ENCODE data around the gene AJUBA.
A peak's percentile ranks its signal among the peaks of the same experiment; 100 is the strongest.
"Not testable (repeated sequence)": the region's sequence is repeated elsewhere in the genome, so short reads cannot be mapped to it uniquely, and the experiment has no call there.

The AJUBA gene

DNA sequence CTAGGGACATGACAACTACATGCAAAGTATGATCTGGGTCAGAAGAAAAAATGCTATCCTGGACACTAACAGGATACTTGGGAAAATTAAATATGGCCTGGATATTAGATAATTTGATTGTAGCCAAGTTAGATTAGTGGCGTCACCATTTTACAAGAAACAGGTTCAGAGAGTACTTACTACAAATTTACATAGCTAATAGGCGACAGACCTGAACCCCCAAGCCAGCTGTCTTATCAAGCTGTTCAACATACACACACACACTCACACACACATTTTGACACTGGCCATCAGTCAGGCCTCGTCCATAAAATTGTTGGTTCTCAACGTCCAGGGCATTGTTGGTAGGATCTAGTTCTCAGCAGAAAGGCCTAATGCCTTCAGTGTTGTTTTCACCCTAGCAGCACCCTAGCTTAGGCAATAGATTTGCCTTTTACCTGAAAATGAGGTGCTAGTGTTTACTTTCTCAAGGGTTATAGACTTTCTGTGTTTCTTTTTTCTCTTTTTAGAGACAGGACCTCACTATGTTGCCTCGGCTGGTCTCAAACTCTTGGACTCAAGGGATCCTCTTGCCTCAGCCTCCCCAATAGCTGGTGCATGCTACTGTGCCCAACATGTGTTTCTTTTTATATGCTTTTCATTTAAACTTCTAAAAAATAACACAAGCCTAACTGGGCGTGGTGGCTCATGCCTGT is 30.9 kb upstream of the AJUBA start:
- no peaks in the 10 kb centered on the region for H3K27me3 Mint-ChIP-seq
- H3K27ac Mint-ChIP-seq = no peak overlapping the region
- DNase-seq (no peak), ATAC-seq (no peak)
- H3K9me3 Mint-ChIP-seq = no peaks in the 10 kb centered on the region
- peaks cover 20% of the 10 kb centered on the region for H3K4me1 Mint-ChIP-seq
- no peak overlapping the region for H3K4me3 Mint-ChIP-seq

DNA sequence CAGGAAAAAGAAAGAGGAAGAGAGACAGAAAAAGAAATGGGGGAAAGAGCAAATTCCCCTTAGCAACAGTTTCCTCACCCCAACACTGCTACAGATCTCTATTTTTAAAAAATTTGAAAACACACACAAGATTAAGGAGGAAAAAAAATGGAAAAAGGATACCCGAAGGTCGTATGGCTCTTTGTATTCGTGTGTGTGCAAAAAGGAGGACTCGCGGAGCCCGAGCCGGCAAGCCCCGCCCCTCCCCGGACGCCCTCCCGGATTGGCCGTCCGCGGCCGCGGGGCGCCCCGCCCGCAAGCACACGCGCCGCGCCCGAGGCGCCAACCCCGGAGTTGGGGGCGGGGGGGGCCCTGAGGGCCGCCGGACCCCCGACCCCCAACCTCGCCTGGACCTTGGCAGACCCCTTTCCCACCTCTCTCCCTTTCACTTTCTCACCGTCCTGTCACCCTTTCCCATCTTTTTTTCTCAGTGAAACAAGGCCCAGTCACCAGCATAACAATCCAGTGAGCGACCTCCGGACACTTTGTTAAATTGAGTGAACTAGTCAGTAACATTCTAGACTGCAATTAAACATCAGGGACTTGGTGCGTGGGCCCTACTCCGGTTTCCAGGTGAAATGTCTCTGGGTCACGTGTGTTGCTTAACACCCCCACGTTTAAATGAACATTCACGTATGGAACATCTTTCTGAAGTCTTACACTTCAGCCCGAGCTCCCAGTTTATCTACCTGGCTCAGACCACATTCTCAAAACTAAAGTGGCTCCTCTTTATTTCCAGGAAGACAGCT is 27.8 kb upstream of the AJUBA start, which contains the start of gene C14orf93:
Gene C14orf93, minus strand, starts transcription at position 205 of the 788 bp plus-strand sequence. CDS start 11,120 bp downstream, outside the sequence.
- ATAC-seq (peak; percentile 37), DNase-seq (peak; percentile 76 to 78)
- Mint-ChIP-seq H3K9me3 (no peaks in the 10 kb centered on the region), H3K4me1 (peaks cover 40% of the 10 kb centered on the region), H3K4me3 (peak within 1 kb of the TSS; percentile 88 to 96), H3K27me3 (no peaks in the 10 kb centered on the region), H3K27ac (peak within 1 kb of the TSS; percentile 77 to 92)

DNA sequence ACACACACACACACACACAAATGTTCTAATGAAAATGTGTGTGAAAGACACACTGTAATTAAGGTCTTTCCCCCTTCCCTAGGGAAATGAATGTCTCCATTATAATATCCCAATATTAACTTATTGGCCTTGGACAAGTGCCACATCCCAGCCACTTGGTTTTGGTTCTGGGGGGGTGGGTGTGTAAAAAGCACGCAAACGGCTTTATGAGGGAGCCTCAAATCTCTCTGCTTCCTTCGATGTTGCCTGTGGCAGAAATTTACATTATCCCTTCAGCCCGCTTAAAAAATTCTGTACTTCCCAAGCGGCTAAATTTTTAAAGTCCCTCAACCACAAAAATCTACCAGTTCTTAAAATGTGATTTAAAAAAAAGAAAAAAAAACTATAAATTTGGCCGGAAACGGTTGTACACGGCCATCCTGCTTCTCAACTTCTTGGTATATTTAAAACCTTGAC is 27.2 kb upstream of the AJUBA start:
- DNase-seq (no peak), ATAC-seq (no peak)
- Mint-ChIP-seq H3K4me1 (peaks cover 40% of the 10 kb centered on the region), H3K4me3 (peak overlapping the region; percentile 88 to 96), H3K27me3 (no peaks in the 10 kb centered on the region), H3K27ac (peak overlapping the region; percentile 29 to 92), H3K9me3 (no peaks in the 10 kb centered on the region)

DNA sequence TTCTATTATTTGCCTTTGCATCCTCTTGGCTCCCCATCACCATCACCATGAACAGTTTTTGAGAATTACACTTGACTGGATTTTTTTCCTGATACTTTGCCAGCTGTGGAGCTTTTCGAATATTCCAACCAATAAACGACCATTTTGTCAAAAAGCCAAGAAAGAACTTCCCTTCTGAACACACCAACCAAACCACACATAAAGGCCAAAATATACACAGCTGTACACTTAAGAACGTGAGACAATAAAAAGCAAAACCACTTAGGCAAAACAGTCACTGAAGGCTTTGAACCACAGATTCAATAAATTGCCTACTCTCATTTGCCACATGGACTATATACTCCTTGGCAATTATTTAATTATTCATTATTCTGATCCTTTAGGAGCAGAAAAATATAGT is 26.5 kb upstream of the AJUBA start:
- H3K4me1 Mint-ChIP-seq = peaks cover 40% of the 10 kb centered on the region

DNA sequence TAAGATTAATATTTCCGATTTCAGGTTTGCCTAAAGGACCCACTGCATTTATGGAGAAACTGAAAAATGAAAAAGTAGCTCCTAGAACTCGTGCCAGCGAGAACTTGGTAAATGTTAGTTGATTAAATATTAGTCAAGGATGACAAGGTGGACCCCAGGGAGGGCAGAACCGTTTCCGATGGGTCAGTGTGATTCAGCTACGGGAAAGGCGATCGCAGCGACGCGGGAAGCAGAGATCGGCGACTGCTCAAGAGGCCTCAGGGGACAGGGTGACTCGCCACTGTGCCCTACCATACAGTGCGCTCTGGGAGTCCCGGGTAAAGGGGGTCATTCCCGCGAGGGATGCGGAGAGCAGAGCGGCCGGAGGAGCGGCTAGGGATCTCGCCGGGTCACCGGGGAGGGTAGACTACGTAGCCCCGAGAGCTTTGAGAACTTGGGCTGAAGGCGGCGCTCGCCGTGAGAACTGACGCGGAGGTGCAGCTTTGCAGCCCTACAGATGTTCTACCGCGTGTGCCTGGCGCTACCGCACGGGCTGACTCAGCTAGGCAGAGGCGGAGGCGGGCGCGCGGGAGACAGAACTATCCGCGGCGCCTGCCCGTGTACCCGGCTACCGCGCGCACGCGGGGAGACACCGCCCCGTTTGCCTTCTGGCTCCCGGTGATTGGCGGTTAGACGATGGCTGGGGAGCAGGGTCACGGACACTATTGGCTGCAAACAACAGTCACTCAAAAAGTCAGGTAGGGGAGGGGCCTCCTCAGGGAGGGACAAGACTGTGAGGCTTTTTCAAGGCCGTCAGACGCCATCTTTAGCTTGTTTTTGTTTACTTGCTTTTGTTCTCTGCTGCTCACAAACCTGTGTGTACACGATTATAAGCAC is 24.4 kb upstream of the AJUBA start:
- DNase-seq (peak; percentile 97 to 99), ATAC-seq (peak; percentile 98)
- Mint-ChIP-seq H3K27ac (peak overlapping the region; percentile 98), H3K4me1 (peaks cover 40% of the 10 kb centered on the region), H3K4me3 (peak overlapping the region; percentile 97 to 98), H3K27me3 (no peaks in the 10 kb centered on the region), H3K9me3 (no peaks in the 10 kb centered on the region)

More for the DNA sequence above, 26.5 kb upstream of the AJUBA start:
- Mint-ChIP-seq H3K27me3 (no peaks in the 10 kb centered on the region), H3K4me3 (peak overlapping the region; percentile 88 to 96), H3K9me3 (no peaks in the 10 kb centered on the region), H3K27ac (peak overlapping the region in 1 of 2 donors; percentile 3)
- ATAC-seq (no peak), DNase-seq (no peak)

DNA sequence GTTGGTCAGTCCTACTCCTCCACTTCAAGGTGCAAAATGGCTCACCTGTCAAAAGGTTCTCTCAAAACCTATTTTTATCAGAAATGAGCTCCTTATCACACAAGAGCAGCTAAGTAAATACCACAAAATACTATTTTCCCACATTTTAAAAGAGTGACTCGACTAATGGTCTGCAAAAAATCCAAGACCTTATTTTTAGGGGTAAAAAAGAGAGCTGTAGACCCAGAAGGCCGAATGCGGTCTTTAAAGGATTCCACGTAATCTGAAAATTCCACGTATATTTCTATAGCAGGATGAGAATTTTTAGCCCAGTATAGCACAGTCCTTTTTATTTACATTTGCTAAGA is 23.8 kb upstream of the AJUBA start:
- no peak for DNase-seq
- Mint-ChIP-seq H3K27ac (peak overlapping the region; percentile 98), H3K27me3 (no peaks in the 10 kb centered on the region), H3K4me3 (peak overlapping the region; percentile 97 to 98), H3K9me3 (no peaks in the 10 kb centered on the region), H3K4me1 (peaks cover 40% of the 10 kb centered on the region)
- no peak for ATAC-seq

DNA sequence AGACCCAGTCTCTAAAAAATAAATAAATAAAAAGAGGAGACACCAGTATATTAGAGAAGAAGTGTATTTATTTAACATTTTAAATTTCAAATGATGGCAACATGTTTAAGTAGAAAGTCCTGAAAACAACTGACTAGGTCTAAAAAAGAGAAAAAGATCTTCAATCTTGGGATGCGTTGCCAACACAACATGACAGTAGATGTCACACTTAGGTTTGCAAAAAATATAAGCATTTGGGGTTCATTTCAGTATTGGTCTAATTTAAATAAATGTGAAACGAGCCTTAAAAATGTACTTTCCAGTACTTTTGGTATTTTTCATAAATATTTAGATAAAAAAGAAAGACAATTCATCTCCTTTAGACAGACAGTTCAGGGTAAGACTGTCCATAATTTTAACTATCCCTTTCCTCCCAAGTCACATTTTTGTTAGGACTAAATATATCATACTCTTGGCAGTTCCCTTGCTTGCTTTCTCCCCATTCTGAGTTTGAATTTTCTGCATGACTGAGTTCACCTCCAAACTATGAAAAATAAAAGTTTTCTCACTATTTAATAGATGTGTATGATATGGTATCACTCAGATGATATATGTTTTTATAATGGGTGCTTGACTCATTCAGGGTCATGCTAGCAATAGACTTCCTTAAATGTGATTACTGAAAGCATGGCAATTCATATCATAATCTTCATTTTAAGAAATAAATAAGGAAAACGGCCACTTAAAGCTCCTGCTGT is 23.3 kb upstream of the AJUBA start:
- DNase-seq (no peak), ATAC-seq (no peak)
- Mint-ChIP-seq H3K9me3 (no peaks in the 10 kb centered on the region), H3K27me3 (no peaks in the 10 kb centered on the region), H3K4me3 (peak overlapping the region; percentile 97 to 98), H3K4me1 (peaks cover 39% of the 10 kb centered on the region), H3K27ac (peak overlapping the region in 1 of 2 donors; percentile 98)

DNA sequence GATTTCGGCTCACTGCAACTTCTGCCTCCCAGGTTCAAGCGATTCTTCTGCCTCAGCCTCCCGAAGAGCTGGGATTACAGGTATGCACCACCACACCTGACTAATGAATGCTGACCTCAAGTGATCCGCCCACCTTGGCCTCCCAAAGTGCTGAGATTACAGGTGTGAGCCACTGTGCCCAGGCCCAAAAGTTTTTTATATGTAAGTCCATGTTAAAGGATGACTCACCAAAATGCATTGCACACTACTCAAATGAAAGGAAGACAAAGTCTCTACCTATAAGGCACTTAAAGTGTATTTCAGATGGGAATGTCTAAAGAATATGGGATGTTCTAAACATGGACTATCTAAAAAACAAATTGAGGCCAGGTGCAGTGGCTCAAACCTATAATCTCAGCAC is 21.9 kb upstream of the AJUBA start:
- H3K27me3 Mint-ChIP-seq, H3K4me3 Mint-ChIP-seq, H3K27ac Mint-ChIP-seq, ATAC-seq, DNase-seq, H3K9me3 Mint-ChIP-seq: not testable (repeated sequence)
- peaks cover 30% of the 10 kb centered on the region for H3K4me1 Mint-ChIP-seq

DNA sequence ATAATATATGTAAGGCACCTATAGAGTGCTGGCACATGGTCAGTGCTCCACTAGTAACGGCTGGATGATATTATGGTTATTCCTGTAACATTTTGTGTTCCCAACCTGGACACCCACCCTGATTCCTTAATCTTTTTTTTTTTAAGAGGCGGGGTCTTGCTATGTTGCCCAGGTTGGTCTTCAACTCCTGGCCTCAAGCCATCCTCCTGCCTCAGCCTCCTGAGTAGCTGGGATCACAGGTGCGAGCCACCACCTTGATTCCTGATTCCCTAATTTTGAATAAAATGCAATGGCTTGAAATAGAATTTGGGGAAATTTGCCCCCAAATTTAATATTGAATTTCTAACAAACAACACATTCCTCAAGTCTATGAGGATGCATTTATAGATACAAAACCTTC is 20.2 kb upstream of the AJUBA start:
- Mint-ChIP-seq H3K9me3 (no peaks in the 10 kb centered on the region), H3K27ac (no peak overlapping the region), H3K4me3 (no peak overlapping the region), H3K4me1 (peaks cover 13% of the 10 kb centered on the region), H3K27me3 (no peaks in the 10 kb centered on the region)
- ATAC-seq (no peak), DNase-seq (no peak)

DNA sequence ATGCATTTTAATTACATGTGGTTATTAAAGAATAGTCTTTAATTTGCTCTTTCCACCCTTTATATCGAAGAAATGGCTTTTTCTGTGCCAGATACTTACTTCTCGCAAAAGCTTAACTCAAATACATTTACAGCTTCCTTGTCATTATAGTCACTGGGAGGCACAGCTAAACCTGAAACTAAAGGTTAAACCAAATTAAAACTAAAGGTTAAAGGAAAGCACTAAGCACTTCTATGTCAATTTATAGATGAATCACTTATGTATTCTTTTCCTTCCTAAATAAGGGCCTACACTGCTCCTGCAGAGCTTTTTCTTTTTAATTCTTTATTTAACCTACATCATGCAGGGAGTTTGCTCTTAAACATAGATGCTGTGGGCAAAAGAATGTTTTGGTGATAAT is 18.5 kb upstream of the AJUBA start:
- H3K9me3 Mint-ChIP-seq = no peaks in the 10 kb centered on the region
- H3K4me1 Mint-ChIP-seq = no peaks in the 10 kb centered on the region
- H3K4me3 Mint-ChIP-seq = no peak overlapping the region
- ATAC-seq (no peak), DNase-seq (no peak)
- no peak overlapping the region for H3K27ac Mint-ChIP-seq
- H3K27me3 Mint-ChIP-seq = no peaks in the 10 kb centered on the region

DNA sequence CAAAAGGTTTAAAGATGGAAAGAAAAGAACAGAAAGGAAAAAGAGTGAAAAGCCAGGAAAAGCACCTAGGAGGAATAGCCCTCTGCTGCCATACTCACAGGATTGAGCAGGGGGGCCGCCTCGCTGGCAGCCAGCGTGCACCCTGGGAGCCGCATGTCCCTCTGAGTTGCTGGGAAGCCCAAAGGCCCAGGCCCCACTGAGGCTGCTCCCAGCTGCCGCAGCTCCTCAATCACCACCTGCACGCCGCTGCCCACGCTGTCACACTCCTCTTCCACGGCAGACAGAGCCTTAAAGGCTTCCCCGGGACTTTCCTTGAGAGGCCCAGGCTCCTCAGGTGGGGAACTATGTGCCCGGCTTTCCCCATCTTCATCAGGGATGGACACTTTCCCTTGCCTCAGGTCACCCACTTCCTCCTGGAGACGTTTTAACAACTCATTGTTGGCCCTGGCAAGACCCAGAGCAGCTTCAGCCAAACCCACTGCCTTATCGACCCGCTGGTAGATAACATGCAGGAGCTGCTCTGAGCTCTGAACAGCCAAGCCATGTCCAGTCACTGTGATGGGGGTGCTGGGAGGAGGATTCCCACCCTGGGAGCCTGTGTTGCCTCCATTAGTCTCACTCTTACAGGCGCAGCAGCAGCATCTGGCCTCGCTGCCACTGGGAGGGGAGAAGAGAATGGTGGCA is 16.1 kb upstream of the AJUBA start:
- no peak for ATAC-seq
- peaks cover 5% of the 10 kb centered on the region for H3K4me1 Mint-ChIP-seq
- DNase-seq = no peak
- no peaks in the 10 kb centered on the region for H3K9me3 Mint-ChIP-seq
- H3K27ac Mint-ChIP-seq = no peak overlapping the region
- no peak overlapping the region for H3K4me3 Mint-ChIP-seq
- H3K27me3 Mint-ChIP-seq = no peaks in the 10 kb centered on the region

DNA sequence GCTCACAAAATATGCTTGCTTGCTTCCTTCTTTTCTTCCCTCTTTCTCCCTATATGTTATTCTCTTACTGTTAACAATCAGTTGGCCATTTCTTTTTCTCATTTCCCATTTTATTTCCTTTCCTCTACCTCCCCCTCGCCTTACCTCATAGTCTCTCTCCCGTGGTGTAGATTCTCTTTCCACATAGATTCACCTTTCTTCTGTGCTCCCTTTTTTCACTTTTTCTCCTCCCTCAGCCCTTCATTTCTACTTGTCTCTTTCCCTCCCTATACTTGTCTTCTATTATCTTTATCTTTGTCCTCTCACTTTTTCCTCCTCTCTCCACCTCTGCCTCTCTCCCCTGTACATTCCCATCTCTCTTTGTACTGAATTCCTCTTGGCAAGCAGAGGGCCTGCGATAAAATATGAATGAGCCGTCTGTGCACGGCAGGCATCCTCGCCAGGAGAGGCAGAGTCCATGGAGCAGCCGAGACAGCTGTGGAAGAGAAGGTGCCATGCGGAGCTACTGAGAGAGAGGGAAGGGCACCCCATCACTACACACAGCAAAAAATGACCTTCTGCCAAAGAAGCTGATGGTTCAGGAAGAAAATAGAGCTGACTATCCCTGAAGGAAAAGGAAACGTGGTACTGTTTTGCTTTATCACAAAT is 15.4 kb upstream of the AJUBA start:
- DNase-seq (no peak), ATAC-seq (no peak)
- Mint-ChIP-seq H3K4me1 (peaks cover 5% of the 10 kb centered on the region), H3K9me3 (no peaks in the 10 kb centered on the region), H3K4me3 (no peak overlapping the region), H3K27ac (no peak overlapping the region), H3K27me3 (no peaks in the 10 kb centered on the region)

DNA sequence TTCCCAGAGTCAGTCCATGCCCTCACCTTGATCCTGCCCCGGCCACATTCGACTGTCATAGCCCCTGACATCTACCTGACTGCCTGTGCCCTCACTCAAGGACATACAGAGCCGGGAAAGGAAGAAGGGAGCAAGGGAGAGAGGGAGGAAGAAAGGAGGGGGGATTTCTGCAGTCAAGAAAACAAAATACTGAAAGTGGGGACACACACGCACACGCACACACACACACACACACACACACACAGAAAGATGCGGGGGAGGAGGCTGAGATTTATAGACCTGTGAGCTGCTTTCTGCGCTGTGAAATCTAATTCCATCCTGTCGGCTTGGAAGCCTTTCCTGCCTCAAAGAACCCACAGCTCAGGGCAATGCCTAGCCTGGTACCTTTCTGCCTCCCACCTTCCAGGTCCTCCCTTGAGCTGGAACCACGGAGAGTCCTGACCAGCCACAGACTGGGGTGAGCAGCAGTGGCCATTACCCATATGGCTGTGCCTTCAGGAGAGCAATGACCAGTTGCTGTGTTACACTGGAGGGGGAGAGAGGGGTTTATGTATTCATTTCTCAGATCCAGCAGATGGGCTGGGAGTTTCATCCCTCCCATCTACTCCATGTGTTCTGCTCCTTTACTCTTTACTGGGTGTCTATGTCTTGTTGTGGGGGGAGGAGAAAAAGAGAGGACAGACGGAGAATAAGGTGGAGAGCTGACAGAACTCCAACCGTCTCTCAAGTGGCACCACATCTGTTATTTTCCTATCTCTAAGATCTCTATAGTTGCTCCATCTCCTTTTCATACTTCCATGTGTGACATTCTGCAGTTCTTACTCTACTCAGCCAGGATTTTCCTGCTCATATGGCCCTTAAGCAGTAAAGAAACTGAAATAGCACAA is 14.7 kb upstream of the AJUBA start:
- no peak overlapping the region for H3K4me3 Mint-ChIP-seq
- ATAC-seq (no peak), DNase-seq (no peak)
- no peak overlapping the region for H3K27ac Mint-ChIP-seq
- H3K4me1 Mint-ChIP-seq = peaks cover 5% of the 10 kb centered on the region
- H3K9me3 Mint-ChIP-seq = no peaks in the 10 kb centered on the region
- no peaks in the 10 kb centered on the region for H3K27me3 Mint-ChIP-seq

Measured in stimulated activated naive CD8-positive, alpha-beta T cell treated with anti-CD3 and anti-CD28 coated beads, Interleukin-15, amount 100 ng/mL, for 72 hours (primary cell).